Liver (tissue), 9 donors: ENCODE measurements around the gene ZNF775. TPM values are rescaled to one million over a fixed set of nuclear protein-coding genes. Genes with fewer than 3 reads are reported as not detected.

Experiments used
- DNase-seq: peaks from one replicate; pipeline ENCODE4 v3.0.0-alpha.2; 2017; ENCODE audit warnings: low spot score
- H3K27ac ChIP-seq, 2 donors: one replicate each; pipeline ENCODE4 v1.7.0; 2013; ENCODE audit warnings: inconsistent platforms in 2 of 2, low read length in 2 of 2, control low read depth in 1 of 2, low read depth in 1 of 2, mild to moderate bottlenecking in 1 of 2
- H3K27me3 ChIP-seq, 4 donors: one replicate each; pipeline versions ENCODE4 v1.6.1 to v1.7.0; 2013; ENCODE audit warnings: low read length in 3 of 4, inconsistent platforms in 1 of 4, mild to moderate bottlenecking in 1 of 4, moderate library complexity in 1 of 4; ENCODE audit not compliant: control insufficient read depth in 4 of 4, insufficient read depth in 4 of 4
- H3K36me3 ChIP-seq, 4 donors: one replicate each; pipeline versions ENCODE4 v1.6.1 to v1.7.0; 2013; ENCODE audit warnings: low read length in 3 of 4, mild to moderate bottlenecking in 3 of 4, low read depth in 1 of 4, moderate library complexity in 1 of 4; ENCODE audit not compliant: control insufficient read depth in 4 of 4, insufficient read depth in 3 of 4
- H3K4me1 ChIP-seq, 4 donors: one replicate each; pipeline versions ENCODE4 v1.6.1 to v1.7.0; 2013; ENCODE audit warnings: low read length in 3 of 4, mild to moderate bottlenecking in 3 of 4, moderate library complexity in 1 of 4; ENCODE audit not compliant: control insufficient read depth in 4 of 4, insufficient read depth in 4 of 4
- H3K4me3 ChIP-seq, 3 donors: one replicate each; pipeline versions ENCODE4 v1.6.1 to v1.7.0; 2013; ENCODE audit warnings: low read length in 3 of 3, control low read depth in 1 of 3, low read depth in 1 of 3, mild to moderate bottlenecking in 1 of 3
- H3K9ac ChIP-seq, 2 donors: one replicate each; pipeline ENCODE4 v1.7.0; 2013; ENCODE audit warnings: low read length in 2 of 2, mild to moderate bottlenecking in 2 of 2, moderate library complexity in 2 of 2, control low read depth in 1 of 2, low read depth in 1 of 2
- H3K9me3 ChIP-seq, 4 donors: one replicate each; pipeline versions ENCODE4 v1.6.1 to v1.7.0; 2013; ENCODE audit warnings: low read length in 3 of 4; ENCODE audit not compliant: control insufficient read depth in 4 of 4
- EGR1 ChIP-seq, 2 donors: IDR thresholded peaks; 2 replicates each; pipeline ENCODE4 v1.6.1; 2016 to 2018; ENCODE audit warnings: antibody characterized with exemption in 2 of 2, low read depth in 2 of 2
- FOXA2 ChIP-seq: IDR thresholded peaks from 2 replicates; pipeline ENCODE4 v1.6.1; 2016; ENCODE audit warnings: antibody characterized with exemption
- HNF4G ChIP-seq: IDR thresholded peaks from 2 replicates; pipeline ENCODE4 v1.6.1; 2016; ENCODE audit warnings: antibody characterized with exemption
- JUND ChIP-seq, 2 donors: IDR thresholded peaks; 2 replicates each; pipeline ENCODE4 v1.6.1; 2016; ENCODE audit warnings: antibody characterized with exemption in 2 of 2
- NR2F2 ChIP-seq: IDR thresholded peaks from 2 replicates; pipeline ENCODE4 v1.6.1; 2016; ENCODE audit warnings: antibody characterized with exemption
- RAD21 ChIP-seq, 2 donors: IDR thresholded peaks; 2 replicates each; pipeline ENCODE4 v1.6.1; 2016; ENCODE audit warnings: antibody characterized with exemption in 2 of 2, mild to moderate bottlenecking in 2 of 2
- RXRA ChIP-seq, 2 donors: IDR thresholded peaks; 2 replicates each; pipeline ENCODE4 v1.6.1; 2017 to 2018; ENCODE audit warnings: antibody characterized with exemption in 2 of 2, mild to moderate bottlenecking in 1 of 2
- SP1 ChIP-seq: IDR thresholded peaks from 2 replicates; pipeline ENCODE4 v1.6.1; 2018; ENCODE audit warnings: antibody characterized with exemption, mild to moderate bottlenecking
- TAF1 ChIP-seq: conservative IDR thresholded peaks from 2 replicates; pipeline ENCODE4 v1.6.1; 2016; ENCODE audit warnings: antibody characterized with exemption, mild to moderate bottlenecking
- YY1 ChIP-seq: IDR thresholded peaks from 2 replicates; pipeline ENCODE4 v1.6.1; 2016; ENCODE audit warnings: antibody characterized with exemption, mild to moderate bottlenecking
- WGBS: extraction: QIAGEN DNeasy Blood & Tissue Kit; methylation state at CpG from one replicate; pipeline ENCODE4 v1.1.7; 2013; 5-methylcytosine and 5-hydroxymethylcytosine counted together
- polyA plus RNA-seq, 2 donors: library from polyadenylated mRNA; stranded (reverse) in 1 of 2; unstranded in 1 of 2; fragments of 200-250 nt in 1 of 2; fragments of >200 nt in 1 of 2; fragmentation: Nextera tagmentation in 1 of 2; extraction: Ambion mirVana in 1 of 2; gene quantifications; one replicate each; pipeline versions ENCODE4 v1.2.1 to v1.2.3, GENCODE V29; 2013 to 2015
- total RNA-seq, 2 donors: library from RNA; depleted of rRNA; stranded (reverse); fragments of >200 nt; gene quantifications; one replicate each; pipeline ENCODE4 v1.2.3, GENCODE V29; 2014
- TF ChIP-seq, protein P1 (sequence below): IDR thresholded peaks from 2 replicates; pipeline ENCODE4 v1.6.1; 2016; ENCODE audit warnings: antibody characterized with exemption, mild to moderate bottlenecking
- TF ChIP-seq, protein P2 (sequence below): IDR thresholded peaks from 2 replicates; pipeline ENCODE4 v1.6.1; 2016; ENCODE audit warnings: antibody characterized with exemption
- TF ChIP-seq, protein P3 (sequence below): fragments of 150-350 bp; IDR thresholded peaks from 2 replicates; pipeline ENCODE4 v1.5.1; 2017; ENCODE audit warnings: improper control_type of control experiment, low read depth, low read length; ENCODE audit not compliant: missing input control
- TF ChIP-seq, protein P4 (sequence below): IDR thresholded peaks from 2 replicates; pipeline ENCODE4 v1.6.1; 2016; ENCODE audit warnings: antibody characterized with exemption
- donor health status: healthy.
- donor health status: healthy.
- donor health status: healthy.
- donor health status: healthy.
- donor health status: healthy.

ZNF775 gene
- total and polyA plus RNA-seq, 4 donors = 0.08 to 3.1 (median 0.52) TPM

DNA sequence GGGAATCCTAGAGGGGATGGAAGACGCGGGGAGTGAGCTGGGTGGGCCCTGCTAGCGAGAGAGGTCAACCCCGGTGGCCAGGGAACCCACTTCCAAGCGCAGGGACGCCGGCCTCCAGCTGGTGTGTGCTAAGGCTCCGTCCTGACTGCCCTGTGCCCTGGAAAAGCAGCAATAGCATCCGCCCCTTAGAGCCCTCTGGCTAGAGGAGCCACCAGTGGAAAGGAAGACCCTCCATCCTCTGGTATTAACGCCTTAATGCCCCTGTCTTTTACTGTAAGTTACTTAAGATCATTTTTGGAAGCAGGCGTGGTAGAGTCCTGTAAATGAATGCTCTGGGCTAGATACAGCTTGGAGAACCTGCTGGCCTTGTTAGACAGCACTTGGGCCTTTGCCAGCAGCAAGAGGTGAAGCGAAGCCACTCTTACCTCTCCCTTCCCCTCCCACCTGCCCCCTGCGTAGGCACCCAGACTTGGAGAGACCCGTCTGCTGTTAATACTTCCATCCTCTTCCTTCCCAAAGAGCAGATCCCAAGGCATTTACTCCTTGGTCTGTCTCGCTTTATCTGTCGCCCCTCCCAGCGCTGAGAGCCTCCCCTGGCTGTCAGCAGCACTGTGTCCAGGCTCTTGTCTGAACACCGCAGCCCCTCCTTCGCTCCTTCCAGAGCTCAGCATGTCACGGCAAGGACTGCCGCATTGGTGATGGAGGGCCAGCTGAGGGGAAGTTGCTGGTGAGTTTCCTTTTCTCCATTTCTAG is 5.9 kb upstream of the ZNF775 start:
- no peak overlapping the region for H3K27ac ChIP-seq
- H3K9me3 ChIP-seq = no peaks in the 10 kb centered on the region
- peaks cover 6 to 21% (median 17%) of the 10 kb centered on the region in 4 donors for H3K36me3 ChIP-seq
- peaks cover 18 to 66% (median 52%) of the 10 kb centered on the region in 4 donors for H3K4me1 ChIP-seq
- DNase-seq = no peak
- no peak for TF ChIP-seq RXRA (IDR thresholded peaks at IDR 0.05)
- TF ChIP-seq, protein P1, sequence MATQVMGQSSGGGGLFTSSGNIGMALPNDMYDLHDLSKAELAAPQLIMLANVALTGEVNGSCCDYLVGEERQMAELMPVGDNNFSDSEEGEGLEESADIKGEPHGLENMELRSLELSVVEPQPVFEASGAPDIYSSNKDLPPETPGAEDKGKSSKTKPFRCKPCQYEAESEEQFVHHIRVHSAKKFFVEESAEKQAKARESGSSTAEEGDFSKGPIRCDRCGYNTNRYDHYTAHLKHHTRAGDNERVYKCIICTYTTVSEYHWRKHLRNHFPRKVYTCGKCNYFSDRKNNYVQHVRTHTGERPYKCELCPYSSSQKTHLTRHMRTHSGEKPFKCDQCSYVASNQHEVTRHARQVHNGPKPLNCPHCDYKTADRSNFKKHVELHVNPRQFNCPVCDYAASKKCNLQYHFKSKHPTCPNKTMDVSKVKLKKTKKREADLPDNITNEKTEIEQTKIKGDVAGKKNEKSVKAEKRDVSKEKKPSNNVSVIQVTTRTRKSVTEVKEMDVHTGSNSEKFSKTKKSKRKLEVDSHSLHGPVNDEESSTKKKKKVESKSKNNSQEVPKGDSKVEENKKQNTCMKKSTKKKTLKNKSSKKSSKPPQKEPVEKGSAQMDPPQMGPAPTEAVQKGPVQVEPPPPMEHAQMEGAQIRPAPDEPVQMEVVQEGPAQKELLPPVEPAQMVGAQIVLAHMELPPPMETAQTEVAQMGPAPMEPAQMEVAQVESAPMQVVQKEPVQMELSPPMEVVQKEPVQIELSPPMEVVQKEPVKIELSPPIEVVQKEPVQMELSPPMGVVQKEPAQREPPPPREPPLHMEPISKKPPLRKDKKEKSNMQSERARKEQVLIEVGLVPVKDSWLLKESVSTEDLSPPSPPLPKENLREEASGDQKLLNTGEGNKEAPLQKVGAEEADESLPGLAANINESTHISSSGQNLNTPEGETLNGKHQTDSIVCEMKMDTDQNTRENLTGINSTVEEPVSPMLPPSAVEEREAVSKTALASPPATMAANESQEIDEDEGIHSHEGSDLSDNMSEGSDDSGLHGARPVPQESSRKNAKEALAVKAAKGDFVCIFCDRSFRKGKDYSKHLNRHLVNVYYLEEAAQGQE = no peak
- no peak for TF ChIP-seq JUND (IDR thresholded peaks at IDR 0.05)
- TF ChIP-seq, protein P2, sequence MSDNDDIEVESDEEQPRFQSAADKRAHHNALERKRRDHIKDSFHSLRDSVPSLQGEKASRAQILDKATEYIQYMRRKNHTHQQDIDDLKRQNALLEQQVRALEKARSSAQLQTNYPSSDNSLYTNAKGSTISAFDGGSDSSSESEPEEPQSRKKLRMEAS = no peak
- TF ChIP-seq YY1 = no peak
- no peak overlapping the region for H3K4me3 ChIP-seq
- no peaks in the 10 kb centered on the region for H3K27me3 ChIP-seq
- WGBS = 79% methylated on average over 21 of the region's 21 CpGs
- H3K9ac ChIP-seq = no peak overlapping the region

DNA sequence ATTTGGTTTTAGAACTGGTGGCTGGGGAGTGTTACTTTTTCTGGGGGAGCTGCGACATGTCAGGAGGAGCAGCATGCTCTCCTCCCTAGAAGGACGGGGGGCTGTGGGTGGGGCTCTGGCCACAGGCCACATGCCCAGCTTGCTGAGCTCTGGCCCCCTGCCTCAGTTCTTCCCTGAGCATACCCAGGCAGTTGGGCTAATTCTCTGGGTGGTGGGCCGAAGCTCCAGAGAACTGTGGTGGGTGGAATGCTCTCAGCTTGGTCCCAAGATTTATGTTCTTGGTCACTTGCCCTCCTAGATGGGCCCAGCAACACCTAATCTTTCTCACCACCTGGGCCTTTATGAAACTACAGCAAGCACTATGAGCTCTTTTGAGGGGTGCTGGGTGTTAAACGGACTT is 5.1 kb upstream of the ZNF775 start:
- Histone ChIP-seq H3K27me3 (no peaks in the 10 kb centered on the region), H3K9ac (no peak overlapping the region), H3K4me1 (peaks cover 18 to 68% (median 53%) of the 10 kb centered on the region in 4 donors), H3K4me3 (no peak overlapping the region), H3K36me3 (peaks cover 6 to 21% (median 17%) of the 10 kb centered on the region in 4 donors), H3K27ac (no peak overlapping the region), H3K9me3 (no peaks in the 10 kb centered on the region)
- TF ChIP-seq RXRA (IDR thresholded peaks at IDR 0.05) (no peak), TAF1 (no peak), HNF4G (no peak)
- 83% methylated on average over 4 of the region's 4 CpGs for WGBS
- no peak for DNase-seq

DNA sequence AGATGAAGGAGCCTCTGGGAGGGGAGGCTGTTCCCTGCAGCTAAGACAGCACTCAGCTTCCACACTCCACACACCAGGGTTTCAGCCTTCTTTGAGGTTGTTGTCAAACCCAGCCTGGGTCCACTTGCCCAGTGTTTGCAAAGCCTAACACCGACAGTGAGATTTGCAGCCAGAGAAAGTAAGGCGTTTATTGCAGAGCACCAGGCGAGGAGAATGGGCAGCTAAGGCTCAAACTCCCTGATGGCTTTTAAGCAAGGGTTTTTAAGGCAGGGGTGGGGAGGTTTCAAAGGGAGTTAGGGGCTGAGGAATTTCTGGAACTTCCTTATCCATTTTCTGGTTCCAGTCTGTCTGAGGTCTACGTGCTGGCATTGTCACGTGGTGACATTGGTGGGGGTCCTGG is 4.7 kb upstream of the ZNF775 start:
- no peak for DNase-seq
- Histone ChIP-seq H3K4me3 (no peak overlapping the region), H3K27ac (no peak overlapping the region), H3K9me3 (no peaks in the 10 kb centered on the region), H3K36me3 (peaks cover 6 to 21% (median 17%) of the 10 kb centered on the region in 4 donors), H3K27me3 (no peaks in the 10 kb centered on the region), H3K9ac (no peak overlapping the region), H3K4me1 (peaks cover 18 to 67% (median 52%) of the 10 kb centered on the region in 4 donors)
- 82% methylated on average over 5 of the region's 5 CpGs for WGBS
- no peak for TF ChIP-seq TAF1
- TF ChIP-seq JUND (IDR thresholded peaks at IDR 0.05) = no peak
- no peak for TF ChIP-seq SP1
- TF ChIP-seq, protein P1 = no peak
- TF ChIP-seq, protein P2 = no peak
- no peak for TF ChIP-seq RXRA (IDR thresholded peaks at IDR 0.05)
- no peak for TF ChIP-seq NR2F2
- TF ChIP-seq, protein P3, sequence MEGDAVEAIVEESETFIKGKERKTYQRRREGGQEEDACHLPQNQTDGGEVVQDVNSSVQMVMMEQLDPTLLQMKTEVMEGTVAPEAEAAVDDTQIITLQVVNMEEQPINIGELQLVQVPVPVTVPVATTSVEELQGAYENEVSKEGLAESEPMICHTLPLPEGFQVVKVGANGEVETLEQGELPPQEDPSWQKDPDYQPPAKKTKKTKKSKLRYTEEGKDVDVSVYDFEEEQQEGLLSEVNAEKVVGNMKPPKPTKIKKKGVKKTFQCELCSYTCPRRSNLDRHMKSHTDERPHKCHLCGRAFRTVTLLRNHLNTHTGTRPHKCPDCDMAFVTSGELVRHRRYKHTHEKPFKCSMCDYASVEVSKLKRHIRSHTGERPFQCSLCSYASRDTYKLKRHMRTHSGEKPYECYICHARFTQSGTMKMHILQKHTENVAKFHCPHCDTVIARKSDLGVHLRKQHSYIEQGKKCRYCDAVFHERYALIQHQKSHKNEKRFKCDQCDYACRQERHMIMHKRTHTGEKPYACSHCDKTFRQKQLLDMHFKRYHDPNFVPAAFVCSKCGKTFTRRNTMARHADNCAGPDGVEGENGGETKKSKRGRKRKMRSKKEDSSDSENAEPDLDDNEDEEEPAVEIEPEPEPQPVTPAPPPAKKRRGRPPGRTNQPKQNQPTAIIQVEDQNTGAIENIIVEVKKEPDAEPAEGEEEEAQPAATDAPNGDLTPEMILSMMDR = no peak
- TF ChIP-seq, protein P4, sequence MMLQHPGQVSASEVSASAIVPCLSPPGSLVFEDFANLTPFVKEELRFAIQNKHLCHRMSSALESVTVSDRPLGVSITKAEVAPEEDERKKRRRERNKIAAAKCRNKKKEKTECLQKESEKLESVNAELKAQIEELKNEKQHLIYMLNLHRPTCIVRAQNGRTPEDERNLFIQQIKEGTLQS = no peak
- TF ChIP-seq RAD21 (IDR thresholded peaks at IDR 0.05) = no peak
- TF ChIP-seq EGR1 (IDR thresholded peaks at IDR 0.05; ENCODE audit: low read depth in 2 of 2) = no peak
- TF ChIP-seq FOXA2 = no peak
